Erythroblast (primary cell): ENCODE results near the gene KRTAP10-1.

Source experiments
- GATA1 ChIP-seq: IDR thresholded peaks from 2 replicates; pipeline ENCODE4 v1.6.1; 2011; ENCODE audit warnings: low read depth, mild to moderate bottlenecking, control low read depth, low read length, moderate library complexity
- POLR2A ChIP-seq: IDR thresholded peaks from 2 replicates; pipeline ENCODE4 v1.6.1; 2011; ENCODE audit warnings: mild to moderate bottlenecking, low read length

DNA sequence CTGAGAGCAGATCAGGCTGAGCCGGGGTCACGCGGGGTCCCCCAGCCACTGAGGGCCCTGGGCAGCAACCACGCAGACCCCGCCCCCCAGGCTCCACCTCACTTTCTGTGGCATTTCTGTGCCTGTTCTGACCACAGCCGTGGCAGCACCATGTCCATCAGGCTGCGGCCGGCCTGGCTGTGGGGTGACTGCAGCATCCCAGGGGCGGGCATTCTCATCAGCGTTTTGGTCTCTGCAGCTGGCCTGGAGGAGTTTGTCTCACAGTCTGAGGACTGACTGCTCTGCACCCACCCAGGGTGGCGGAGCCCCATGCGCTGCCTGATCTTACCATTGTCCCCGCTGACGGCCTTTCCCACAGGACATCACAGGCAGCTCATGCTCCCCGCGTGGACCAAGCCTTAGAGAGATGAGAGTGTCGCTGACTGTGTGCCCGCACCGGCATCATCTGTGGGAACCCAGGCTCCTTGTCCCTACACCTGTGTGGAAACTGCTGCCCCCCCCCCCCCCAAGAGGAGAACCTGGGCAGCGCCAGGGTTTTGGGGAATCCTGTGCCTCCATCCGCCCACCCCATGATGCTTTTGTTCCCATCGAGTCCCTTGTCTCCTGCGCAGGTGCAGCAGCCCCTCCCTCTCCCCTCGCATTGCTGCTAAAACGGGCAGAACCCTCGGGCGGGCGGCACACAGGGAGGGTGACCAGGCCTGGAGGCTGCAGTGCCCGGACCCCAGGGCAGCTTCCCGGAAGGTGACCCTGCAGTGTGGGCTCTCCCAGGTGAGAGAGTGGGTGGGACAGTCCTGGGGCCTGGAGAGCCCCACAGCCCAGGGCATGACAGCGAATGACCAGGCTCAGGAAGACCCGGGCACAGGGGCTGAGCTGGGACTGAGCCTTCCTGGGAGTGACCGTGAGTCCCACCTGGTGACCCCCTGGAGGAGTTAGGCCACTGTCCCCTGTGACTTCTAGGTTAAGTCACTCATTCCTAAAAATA is 1.8 kb downstream of the KRTAP10-1 start:
- TF ChIP-seq POLR2A (no peak), GATA1 (no peak)
